ENCODE results near the gene RPL26.
"Not testable (repeated sequence)": the region's sequence is repeated elsewhere in the genome, so short reads cannot be mapped to it uniquely, and the experiment has no call there.

RPL26 gene

GRCh38 chr17:8394497-8394896 is 11.5 kb upstream of the RPL26 start:
- not testable (repeated sequence) for DNase-seq (ENCODE audit: low spot score)

GRCh38 chr17:8393470-8394231 is 10.7 kb upstream of the RPL26 start:
- no peak for DNase-seq (ENCODE audit: low spot score)

DNA sequence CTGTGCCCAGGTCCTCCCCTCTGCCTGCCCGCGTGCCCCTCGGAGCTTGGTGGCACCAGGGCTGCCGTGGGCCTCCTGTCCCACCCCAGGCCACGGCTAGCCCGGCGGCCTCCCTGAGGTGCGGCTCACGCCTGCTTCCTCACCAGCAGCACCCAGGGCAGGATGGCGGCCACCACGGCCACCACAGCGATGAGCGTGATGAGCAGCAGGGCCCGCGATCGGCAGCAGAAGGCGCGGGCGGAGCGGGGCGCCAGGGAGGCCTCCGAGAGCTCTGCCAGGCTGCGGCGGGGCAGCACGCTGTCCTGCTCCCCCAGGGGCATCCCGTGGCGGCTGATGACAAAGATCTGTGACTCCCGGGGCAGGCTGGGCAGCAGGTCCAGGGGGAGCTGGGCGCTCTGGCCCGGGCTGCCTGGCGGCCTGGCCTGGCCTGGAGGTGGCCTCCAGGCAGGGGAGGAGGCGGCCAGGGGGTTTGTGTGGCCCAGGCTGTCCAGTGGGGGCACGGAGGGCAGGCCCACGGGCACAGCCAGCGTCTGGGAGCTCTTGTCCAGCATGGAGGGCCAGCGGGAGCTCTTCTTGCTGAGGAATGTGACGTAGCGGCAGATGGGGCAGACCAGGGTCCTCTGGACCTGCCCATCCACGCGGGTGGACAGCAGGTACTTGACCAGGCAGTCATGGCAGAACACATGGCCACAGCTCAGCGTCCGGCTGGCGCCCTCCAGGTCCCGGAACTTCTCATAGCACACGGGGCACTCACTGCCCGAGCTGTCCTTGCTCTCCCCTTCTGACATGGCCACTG is 9.9 kb upstream of the RPL26 start:
- DNase-seq (ENCODE audit: low spot score): no peak

DNA sequence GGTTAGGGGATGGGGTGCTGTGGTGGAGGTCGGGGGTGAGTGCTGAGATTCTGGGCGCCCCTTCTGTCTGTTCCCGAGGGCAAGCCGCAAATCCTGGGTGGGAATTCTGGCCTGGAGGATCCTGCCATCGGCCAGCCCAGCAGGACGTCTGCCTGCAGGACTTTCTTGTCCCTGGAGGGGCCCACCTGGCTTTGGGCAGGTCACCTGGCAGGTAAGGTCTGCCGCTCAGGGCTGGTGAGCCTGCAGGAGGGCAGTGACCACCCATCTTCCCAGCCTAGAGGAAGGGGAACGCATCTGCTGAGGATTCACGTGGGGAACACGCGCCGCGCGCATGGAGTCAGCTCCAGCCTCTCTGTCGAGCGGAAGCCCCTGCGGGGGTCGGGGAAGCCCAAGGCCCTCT is 9.3 kb upstream of the RPL26 start:
- no peak for DNase-seq (ENCODE audit: low spot score)

- no peak for DNase-seq (ENCODE audit: low spot score)
These were observed 8.7 kb upstream of the RPL26 start for GRCh38 chr17:8391711-8392110.

DNA sequence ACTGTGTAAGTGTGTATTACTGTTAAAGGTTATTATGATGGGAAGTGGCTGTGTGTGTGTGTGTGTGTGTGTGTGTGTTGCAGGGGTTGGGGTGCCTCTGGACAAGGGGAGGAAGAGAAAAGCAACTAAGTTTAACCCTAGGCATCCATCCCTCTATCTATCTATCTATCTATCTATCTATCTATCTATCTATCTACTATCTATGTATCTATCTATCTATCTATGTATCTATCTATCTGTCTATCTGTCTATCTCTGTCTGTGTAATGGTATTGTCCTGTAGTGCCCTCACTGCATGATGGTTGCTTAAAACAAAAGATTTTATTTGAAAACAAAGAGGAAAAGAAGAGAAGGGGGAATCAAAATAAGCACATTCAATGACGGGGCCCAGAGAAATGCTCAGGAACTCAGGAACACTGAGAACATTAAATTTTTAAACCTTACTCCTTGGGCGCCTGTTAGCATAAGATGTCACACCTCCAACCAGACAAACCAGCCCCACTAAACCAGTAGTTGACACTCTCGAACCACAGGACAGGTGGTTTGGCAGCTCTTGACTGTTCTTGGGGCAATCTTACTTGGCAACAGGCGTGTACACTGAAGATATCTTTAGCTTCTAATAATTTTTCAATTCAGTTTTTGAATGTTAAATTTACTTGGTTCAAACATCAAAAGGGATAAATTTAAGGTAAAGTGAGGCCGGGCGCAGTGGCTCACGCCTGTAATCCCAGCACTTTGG is 5.1 kb upstream of the RPL26 start:
- DNase-seq (ENCODE audit: low spot score): no peak

GRCh38 chr17:8386841-8387240 is 3.8 kb upstream of the RPL26 start:
- no peak for DNase-seq (ENCODE audit: low spot score)

DNA sequence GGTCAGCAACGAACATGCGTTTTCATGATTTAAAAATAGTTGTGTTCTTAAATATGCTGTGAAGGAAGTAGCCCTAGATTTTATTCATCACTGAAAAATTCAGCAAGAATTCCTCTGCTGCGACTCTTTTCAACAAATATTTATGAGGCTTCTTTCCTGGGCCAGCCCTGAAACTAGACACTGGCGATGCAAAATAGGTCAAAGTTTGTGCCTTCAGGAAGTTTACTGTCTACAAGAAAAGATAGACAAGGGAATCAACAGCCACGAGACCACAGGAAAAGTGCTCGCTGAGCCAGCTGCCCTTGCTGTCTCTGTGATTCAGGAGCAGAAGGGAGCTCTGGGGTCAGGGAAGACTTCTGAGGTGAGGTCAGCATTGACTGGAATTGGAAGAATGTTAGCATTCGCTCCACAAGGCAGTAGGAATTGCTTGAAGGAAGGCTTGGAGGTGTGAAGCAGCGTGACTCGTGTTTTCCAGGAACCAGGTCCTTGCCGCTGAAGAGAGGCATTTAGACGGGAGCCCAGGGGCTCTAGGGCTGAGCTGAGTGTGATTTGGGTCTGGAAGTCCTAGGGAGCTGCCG is 1.9 kb upstream of the RPL26 start:
- peak; percentile 84 for DNase-seq (ENCODE audit: low spot score)

- no peak for DNase-seq (ENCODE audit: low spot score)
These were observed 182 bp downstream of the RPL26 start for GRCh38 chr17:8382880-8383142.

GRCh38 chr17:8382052-8382879 is 727 bp downstream of the RPL26 start:
- DNase-seq (ENCODE audit: low spot score): no peak

GRCh38 chr17:8380049-8380448 is 2.9 kb downstream of the RPL26 start:
- no peak for DNase-seq (ENCODE audit: low spot score)

GRCh38 chr17:8378117-8378516 is 4.9 kb downstream of the RPL26 start:
- not testable (repeated sequence) for DNase-seq (ENCODE audit: low spot score)

GRCh38 chr17:8377422-8377821 is 5.6 kb downstream of the RPL26 start:
- no peak for DNase-seq (ENCODE audit: low spot score)

DNA sequence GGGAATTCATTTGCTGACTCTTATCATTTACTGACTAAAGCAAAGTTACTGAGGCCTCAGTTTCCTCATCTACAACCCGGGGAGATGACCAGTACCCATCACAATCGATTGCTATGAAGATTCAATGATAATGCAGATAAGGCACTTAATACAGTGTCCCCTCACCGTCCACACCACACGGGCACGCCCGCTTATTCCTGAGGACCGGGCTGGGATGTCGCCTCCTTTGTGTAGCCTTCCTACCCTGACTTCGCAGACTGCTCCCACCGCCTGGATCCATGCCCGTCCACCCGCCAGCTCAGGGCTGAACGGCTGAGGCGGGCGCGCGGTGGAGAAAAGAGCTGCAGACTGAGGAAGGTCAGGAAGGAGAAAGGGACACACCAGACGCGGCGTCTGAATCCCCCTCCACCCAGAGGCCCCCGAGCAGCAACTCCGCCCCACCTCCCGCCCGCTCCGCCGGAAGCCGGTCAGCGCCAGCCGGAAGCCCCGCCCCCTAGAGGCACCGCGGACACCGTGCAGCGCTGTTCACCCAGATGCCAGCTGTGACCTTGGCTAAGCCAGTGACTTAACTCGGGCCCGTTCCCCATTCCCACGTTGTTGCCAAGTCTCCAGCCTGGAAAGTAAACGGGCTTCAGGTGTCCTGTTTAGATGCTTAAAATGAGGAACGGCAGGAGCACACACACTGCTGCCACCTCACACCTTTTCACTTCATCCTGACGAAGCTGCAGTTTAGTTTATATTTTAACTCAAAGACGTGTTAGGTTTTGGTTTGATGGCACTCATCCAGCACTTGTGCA is 6.5 kb downstream of the RPL26 start, which contains the start of gene KRABD2:
TSS of gene KRABD2 (minus strand) at position 434 of the 797 bp plus-strand sequence.
- peak; percentile 96 for DNase-seq (ENCODE audit: low spot score)

DNA sequence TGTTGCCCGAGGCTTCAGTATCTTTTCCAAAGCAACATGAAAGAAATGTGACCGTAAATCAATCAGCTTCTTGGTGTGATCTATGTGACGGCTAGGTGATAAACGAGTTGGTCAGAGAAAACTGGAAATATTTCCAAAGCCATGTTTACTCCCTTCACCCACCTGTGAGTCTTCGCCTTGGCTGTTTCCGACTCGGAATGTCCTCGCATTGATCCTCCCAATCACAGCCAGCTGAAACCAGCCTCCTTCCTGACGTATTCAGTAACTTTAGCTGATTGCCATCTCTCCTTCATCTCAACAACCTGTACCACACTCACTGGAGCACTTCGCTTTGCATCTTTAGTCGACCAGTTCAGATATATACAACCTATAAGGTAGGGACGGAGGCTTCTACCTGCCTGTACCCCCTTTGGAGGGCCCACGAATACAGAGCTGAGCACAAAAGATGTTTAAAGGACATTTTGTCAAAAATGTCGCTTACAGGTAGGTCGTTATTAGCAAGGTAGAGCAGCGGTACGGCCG is 7.2 kb downstream of the RPL26 start:
- peak; percentile 39 for DNase-seq (ENCODE audit: low spot score)

GRCh38 chr17:8373856-8374255 is 9.1 kb downstream of the RPL26 start:
- DNase-seq (ENCODE audit: low spot score): not testable (repeated sequence)

GRCh38 chr17:8372422-8372821 is 10.6 kb downstream of the RPL26 start:
- DNase-seq (ENCODE audit: low spot score): no peak

DNA sequence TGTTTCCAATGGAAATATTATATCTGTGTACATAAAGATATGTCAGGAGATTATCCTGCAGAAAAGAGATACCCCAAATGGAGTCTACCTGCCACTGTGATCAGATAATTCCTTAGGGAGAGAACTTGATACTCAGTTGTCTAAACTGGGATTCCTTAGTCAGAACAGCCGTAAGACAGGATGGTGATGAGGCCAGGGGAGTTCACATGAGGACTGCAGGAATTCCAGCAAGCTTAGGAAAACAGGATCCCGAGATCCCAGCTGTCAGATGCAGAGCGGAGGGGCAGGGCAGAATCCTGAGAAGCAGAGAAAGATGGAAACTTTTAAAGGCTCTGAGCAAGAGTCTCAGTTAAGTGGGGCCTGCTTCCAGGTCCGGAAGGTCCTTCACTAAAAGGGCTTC is 11.2 kb downstream of the RPL26 start:
- DNase-seq (ENCODE audit: low spot score): no peak

GRCh38 chr17:8369944-8370343 is 13.0 kb downstream of the RPL26 start:
- DNase-seq (ENCODE audit: low spot score): no peak

GRCh38 chr17:8368193-8368592 is 14.8 kb downstream of the RPL26 start:
- no peak for DNase-seq (ENCODE audit: low spot score)

GRCh38 chr17:8366231-8366630 is 16.8 kb downstream of the RPL26 start:
- DNase-seq (ENCODE audit: low spot score): peak; percentile 43

Measured in GM03348 (cell line).